SK-N-MC (cell line): ENCODE data around the gene BLACAT1.

Source experiments
- EZH2 ChIP-seq: fragments of 200-600 bp; sonication (generic); IDR thresholded peaks from one replicate; pipeline ENCODE4 v1.6.1; 2017; ENCODE audit warnings: antibody characterized with exemption
- FOXP2 ChIP-seq: optimal IDR thresholded peaks from 2 replicates; pipeline ENCODE3; 2011; ENCODE audit warnings: mild to moderate bottlenecking, moderate library complexity; ENCODE audit not compliant: insufficient read depth; ENCODE audit errors: extremely low read length, control extremely low read depth
- POLR2AphosphoS5 ChIP-seq: IDR thresholded peaks from 2 replicates; pipeline ENCODE4 v1.6.1; 2012; ENCODE audit warnings: mild to moderate bottlenecking, low read depth, low read length, borderline replicate concordance

DNA sequence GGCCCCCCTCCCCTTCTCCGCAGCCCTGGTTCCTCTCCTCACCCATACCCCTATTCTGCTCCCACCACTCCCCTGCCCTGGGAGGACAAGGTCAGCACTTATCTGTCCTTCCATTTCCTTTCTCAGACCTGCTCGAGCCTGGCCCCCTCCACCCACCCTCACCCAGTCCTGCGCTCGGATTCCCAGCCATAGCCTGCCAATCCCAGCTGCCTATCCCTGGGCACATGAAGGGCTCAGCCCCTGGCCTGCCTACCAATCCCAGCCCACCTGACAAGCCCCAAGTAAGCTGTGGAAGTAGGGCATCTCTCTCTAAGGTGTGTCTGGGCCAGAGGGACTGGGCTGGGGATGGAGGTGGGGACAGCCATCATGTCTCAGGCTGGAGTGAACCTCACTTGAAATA, 5.4 kb downstream of the BLACAT1 start:
- no peak for TF ChIP-seq POLR2AphosphoS5
- no peak for TF ChIP-seq EZH2
- TF ChIP-seq FOXP2: no peak
